Middle frontal gyrus (tissue), 1 donor: ENCODE results near the gene CRYBA4.
"Not testable (repeated sequence)": the region's sequence is repeated elsewhere in the genome, so short reads cannot be mapped to it uniquely, and the experiment has no call there.

ENCODE experiments used
- DNase-seq: peaks from one replicate; pipeline ENCODE4 v3.0.0-alpha.2; 2015; ENCODE audit warnings: low spot score; ENCODE audit errors: extremely low spot score

The CRYBA4 gene

GRCh38 chr22:26597026-26597425 lies 24.7 kb upstream of the CRYBA4 start:
- DNase-seq = no peak

GRCh38 chr22:26597480-26597879 lies 24.3 kb upstream of the CRYBA4 start:
- DNase-seq = no peak

- DNase-seq = no peak
These were observed 22.3 kb upstream of the CRYBA4 start for GRCh38 chr22:26599505-26599904.

- DNase-seq = no peak
These were observed 20.0 kb upstream of the CRYBA4 start for GRCh38 chr22:26601726-26602125.

- DNase-seq = no peak
These were observed 19.6 kb upstream of the CRYBA4 start for GRCh38 chr22:26602127-26602526.

- no peak for DNase-seq
These were observed 17.4 kb upstream of the CRYBA4 start for GRCh38 chr22:26604368-26604767.

- no peak for DNase-seq
These were observed 15.2 kb upstream of the CRYBA4 start for GRCh38 chr22:26606611-26607010.

GRCh38 chr22:26608129-26608528 lies 13.6 kb upstream of the CRYBA4 start:
- no peak for DNase-seq

GRCh38 chr22:26609287-26609686 lies 12.5 kb upstream of the CRYBA4 start:
- no peak for DNase-seq

- peak; percentile 56 for DNase-seq
These were observed 11.4 kb upstream of the CRYBA4 start for GRCh38 chr22:26610072-26610958.

GRCh38 chr22:26610996-26611395 lies 10.8 kb upstream of the CRYBA4 start:
- DNase-seq = no peak

GRCh38 chr22:26612652-26613051 lies 9.1 kb upstream of the CRYBA4 start:
- DNase-seq = no peak

GRCh38 chr22:26613753-26614152 lies 8.0 kb upstream of the CRYBA4 start:
- not testable (repeated sequence) for DNase-seq

GRCh38 chr22:26614322-26614721 lies 7.4 kb upstream of the CRYBA4 start:
- no peak for DNase-seq

GRCh38 chr22:26615149-26615548 lies 6.6 kb upstream of the CRYBA4 start:
- no peak for DNase-seq

GRCh38 chr22:26615830-26616435 lies 5.8 kb upstream of the CRYBA4 start:
- DNase-seq = no peak

GRCh38 chr22:26616650-26617049 lies 5.1 kb upstream of the CRYBA4 start:
- DNase-seq = no peak

GRCh38 chr22:26617271-26618199 lies 4.2 kb upstream of the CRYBA4 start, which contains the start of gene CRYBB1:
CRYBB1 (minus strand) TSS chr22:26618027; CDS start chr22:26616319, 1,708 bp downstream.
- no peak for DNase-seq

- no peak for DNase-seq
These were observed 3.3 kb upstream of the CRYBA4 start for GRCh38 chr22:26618455-26618854.

GRCh38 chr22:26619510-26619909 lies 2.3 kb upstream of the CRYBA4 start:
- no peak for DNase-seq

- DNase-seq = no peak
These were observed 1.6 kb upstream of the CRYBA4 start for GRCh38 chr22:26620197-26620596.

- no peak for DNase-seq
These were observed 2.2 kb downstream of the CRYBA4 start for GRCh38 chr22:26623984-26624383.
